Activated CD4-positive, alpha-beta T cell treated with anti-CD3 and anti-CD28 coated beads for 48 hours (primary cell): ENCODE measurements around the gene MYO7A.
A peak's percentile ranks its signal among the peaks of the same experiment; 100 is the strongest.
"Not testable (repeated sequence)": the region's sequence is repeated elsewhere in the genome, so short reads cannot be mapped to it uniquely, and the experiment has no call there.

Experiments
- DNase-seq: peaks from one replicate; pipeline ENCODE4 v3.0.0-alpha.2; 2020

MYO7A gene

GRCh38 chr11:77093056-77093891, 34.8 kb upstream of the MYO7A start:
- DNase-seq = no peak

DNA sequence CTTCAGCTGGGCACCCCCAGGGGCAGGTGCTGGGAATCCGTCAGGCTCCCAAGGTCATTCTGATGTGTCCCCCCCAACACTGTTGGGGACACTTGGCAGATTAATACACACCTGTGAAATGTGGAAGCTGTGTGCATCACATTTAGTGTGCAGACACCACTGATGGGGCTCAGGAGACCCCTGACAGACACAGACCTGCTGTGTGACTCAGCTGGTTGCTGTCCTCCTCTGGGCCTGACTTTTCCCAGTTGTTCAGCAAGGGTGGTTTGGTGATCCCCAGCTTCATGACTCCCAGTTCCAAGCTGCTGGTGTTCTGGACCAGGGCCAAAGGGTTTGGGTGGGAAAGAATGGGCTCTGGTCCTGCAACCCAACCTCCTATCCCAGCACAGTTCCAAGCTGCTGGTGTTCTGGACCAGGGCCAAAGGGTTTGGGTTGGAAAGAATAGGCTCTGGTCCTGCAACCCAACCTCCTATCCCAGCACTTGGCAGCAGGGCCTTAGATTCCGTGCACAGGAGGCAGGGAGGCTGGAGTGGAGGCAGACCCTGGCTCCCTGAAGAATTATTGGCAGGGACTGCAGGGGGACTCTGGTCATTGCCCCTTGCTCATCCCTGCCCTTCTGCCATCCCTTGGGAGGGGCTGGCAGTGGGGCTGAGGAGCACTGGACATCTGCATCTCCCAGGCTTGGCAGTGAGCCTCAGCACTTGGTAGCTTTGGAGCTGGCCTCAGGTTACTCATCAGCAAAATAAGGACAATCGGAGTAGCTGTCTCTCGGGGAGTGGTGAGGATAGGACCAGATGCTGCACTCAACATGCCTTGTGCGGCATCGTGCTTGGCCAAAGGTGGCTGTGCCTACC, 33.8 kb upstream of the MYO7A start:
- DNase-seq = no peak

- no peak for DNase-seq
Measured at GRCh38 chr11:77094841-77095365, 33.1 kb upstream of the MYO7A start.

GRCh38 chr11:77095551-77096490, 32.2 kb upstream of the MYO7A start:
- DNase-seq = no peak

DNA sequence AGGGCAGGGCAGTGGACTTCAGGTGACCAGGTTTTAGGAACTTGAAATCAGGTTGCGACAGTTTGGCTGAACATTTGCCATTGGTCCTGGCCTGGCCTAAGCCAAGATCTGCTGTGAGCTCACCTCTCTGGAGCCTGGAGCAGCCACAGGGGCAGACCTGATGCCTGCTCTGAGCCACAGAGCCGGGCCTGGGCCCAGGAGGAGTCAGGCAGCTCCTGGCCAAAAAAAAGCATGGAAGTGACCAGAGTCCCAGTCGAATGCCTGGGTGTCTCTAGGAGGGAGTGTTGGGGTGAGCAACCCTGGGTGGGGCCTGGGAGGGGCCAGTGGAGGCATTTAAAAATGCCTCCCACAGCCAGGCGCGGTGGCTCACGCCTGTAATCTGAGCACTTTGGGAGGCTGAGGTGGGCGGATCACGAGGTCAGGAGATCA, 31.4 kb upstream of the MYO7A start:
- DNase-seq = no peak

GRCh38 chr11:77097180-77097579, 30.9 kb upstream of the MYO7A start:
- DNase-seq = not testable (repeated sequence)

DNA sequence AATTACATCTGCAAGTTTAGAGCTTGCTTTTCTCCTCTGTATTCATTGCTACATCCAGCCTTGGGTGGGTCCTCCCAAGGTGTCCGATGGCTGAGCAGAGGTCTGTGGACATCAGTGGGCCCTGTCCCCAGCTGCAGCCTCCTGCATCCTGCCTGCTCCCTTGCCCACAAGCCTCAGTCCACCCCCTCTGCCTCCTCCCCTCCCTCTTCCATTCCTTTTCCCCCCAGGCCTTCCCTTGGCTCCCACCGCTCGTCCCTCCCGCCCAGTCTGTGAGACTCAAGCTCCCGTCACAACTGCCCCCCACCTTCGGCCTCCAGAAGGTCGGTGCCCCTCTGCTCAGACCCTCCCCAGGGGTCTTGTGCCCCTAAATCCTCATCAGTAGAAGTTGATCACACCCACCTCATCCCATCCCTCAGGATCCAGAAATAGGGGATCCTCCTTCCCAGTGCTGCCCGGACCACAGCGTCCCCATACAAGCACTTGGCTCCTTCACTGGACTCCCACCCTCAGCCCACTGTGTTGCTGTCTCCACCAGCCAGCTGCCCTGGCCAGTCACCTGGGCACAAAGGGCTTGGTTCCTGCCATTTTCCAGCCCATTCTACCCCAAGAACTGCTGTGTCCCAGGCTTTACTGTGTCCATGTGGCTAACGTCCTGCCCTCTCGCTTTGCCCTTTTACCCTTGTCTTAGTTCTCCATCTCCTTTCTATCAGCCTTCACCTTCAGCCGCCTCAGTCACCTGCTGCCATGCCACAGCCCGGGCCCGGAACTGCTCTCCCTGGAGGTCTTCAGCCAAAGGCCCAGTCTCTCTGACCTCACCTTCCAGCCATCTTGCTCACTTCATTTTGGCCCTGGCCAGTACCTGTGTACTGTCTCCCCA, 27.6 kb upstream of the MYO7A start:
- DNase-seq = no peak

DNA sequence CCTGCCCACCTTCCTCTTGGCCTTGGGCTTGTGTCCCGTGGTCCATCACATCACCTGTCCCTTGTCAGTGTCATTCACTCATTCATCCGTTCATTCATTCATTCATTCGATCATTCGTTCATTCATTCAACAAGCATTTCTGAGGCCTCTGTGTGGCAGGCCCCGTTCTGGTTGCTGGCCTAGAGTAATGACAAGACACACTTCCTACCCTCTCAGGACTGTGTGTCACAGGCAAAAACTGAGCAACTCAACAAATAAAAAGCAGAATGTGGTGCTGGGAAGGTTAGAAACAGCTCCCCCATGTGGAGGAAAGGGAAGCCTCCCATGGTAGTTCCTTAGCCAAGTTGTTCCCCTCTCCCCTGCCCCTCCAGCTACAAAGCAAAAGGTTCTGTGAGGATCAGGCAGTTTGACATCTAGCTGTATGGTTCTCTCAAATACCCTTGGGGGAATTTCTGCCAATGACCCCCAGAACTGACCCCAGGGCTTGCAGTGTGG, 27.0 kb upstream of the MYO7A start:
- peak; percentile 28 for DNase-seq

DNA sequence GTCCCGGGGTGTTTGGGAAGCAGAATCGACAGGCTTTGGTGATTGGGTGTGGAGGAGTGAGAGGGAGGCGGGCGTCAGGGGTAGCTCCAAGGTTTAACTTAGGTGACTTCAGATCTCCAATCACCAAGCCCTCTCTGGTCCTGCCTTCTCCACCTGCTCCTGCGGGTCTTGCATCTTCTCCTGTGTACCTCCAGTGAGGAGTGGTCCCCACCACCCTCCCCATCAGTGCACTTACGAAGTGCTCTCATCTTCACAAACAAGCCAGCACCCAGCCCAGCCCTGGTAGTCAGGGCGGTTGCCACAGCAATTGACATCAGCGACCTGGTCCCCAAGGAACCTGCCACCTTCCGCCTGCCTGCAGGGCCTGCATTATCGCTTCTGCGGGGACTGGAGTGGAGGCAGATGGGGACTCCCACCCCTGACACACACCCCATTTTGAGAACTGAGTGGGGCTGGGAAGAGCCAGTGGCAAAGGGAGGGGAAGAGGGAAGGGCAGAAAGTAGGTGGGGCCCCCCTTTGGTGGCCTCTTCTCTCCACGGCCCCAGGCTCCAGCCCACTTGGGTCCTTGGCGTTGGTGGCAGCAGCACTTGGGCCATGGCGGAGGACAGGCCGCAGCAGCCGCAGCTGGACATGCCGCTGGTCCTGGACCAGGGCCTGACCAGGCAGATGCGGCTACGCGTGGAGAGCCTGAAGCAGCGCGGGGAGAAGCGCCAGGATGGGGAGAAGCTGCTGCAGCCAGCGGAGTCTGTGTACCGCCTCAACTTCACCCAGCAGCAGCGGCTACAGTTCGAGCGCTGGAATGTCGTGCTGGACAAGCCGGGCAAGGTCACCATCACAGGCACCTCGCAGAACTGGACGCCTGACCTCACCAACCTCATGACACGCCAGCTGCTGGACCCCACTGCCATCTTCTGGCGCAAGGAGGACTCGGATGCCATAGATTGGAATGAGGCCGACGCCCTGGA, 25.5 kb upstream of the MYO7A start, which contains the start of gene OMP:
OMP (plus strand) TSS at position 595 of the 965 bp plus-strand sequence; CDS start at position 595, 0 bp downstream.
- no peak for DNase-seq

- DNase-seq = no peak
Measured at GRCh38 chr11:77103319-77103718, 24.7 kb upstream of the MYO7A start.

DNA sequence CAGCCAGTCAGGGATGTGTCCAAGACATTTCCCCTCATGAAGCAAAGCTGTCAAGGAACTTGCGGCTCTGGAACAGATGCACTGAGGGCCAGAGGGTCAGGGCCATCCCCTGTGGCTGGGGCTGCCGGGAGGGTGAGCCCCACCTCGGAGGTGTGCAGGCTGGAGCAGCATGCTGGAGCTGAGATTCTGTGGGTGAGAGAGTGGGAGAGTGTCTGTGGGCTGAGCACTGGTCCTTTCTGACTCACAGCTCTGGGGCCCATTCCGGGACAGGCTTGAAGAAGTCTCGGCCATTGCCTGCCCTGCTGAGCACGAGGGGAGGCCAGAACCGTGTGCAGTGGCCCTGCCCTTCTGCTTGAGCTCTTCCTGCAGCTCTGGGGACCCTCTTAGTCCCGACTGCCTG, 23.3 kb upstream of the MYO7A start:
- no peak for DNase-seq

- DNase-seq = no peak
Measured at GRCh38 chr11:77106321-77106720, 21.7 kb upstream of the MYO7A start.

DNA sequence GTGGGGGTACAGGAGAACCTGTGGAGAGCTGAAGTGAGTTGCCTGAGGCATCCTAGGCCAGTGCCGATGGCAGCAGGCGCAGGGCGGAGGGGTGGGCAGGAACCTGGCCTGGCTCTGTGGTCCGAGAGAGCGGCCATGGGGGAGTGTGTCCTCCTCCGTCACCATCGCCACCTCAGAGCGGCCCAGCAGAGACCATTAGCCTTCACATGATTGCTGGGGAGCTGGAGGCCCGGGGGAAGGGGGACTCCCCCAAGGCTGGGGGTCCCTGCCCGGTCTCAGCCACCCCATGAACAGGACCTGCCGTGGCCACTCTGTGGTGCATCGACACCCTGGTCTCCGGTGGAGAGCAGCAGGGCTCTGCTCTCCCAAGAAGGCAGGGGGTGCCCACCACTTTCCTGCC, 21.3 kb upstream of the MYO7A start:
- no peak for DNase-seq

DNA sequence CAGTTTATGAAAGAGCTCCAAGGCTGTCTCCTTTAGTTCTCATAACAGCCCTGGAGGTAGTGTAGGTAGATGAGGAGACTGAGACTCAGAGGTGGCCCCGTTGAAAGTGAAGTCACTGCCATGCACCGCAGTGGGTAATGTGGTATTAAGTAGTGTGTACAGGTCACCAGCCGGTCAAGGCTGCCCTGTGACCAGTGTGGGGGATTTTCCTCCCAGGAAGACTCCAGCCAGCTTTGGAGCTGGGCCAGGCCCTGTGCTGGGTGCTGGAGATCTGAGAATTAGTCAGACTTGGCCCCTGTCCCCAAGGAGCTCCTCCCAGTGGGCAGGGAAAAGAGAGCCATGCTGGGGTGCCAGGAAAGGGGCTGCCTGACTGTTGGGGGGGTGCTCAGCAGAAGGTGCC, 20.1 kb upstream of the MYO7A start:
- DNase-seq = no peak

- no peak for DNase-seq
Measured at GRCh38 chr11:77108436-77108835, 19.6 kb upstream of the MYO7A start.

DNA sequence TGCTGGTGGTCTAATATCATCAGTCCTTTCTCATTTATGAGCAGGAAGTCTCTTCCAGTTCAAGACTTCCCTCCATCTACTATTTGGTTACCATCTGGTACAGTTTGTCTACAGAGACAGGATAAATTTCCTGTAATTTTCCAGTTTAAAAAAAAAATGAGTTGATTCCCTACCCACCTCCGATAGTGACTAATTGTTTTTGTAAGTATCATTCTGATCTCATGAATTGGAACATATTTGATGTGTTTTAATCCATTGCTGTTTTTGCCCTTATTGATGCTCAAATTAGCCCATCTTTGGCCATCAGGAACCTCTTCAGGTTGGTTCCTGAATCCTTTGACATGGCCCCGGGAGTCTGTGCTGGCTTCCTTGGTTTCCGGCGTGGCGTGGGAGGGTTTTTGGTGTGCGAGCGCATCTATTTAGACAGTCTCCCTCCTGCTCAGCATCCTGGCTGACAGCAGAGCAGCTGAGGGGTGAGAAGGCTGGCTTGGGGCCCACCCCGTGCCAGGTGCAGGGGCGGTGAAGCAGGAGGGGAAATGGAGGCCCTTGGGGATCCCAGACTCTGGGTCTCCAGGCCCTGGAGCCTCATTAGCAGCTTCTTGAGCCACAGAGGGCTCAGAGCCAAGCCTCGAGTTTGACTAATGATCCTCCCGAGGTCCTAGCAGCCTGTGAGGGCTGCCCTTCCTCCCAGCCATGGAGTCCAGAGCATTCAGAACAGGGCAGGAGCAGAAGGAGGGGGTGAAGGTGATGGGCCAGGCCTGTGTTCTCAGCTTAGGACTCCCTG, 18.6 kb upstream of the MYO7A start:
- DNase-seq = no peak

- no peak for DNase-seq
Measured at GRCh38 chr11:77110836-77111235, 17.2 kb upstream of the MYO7A start.

- DNase-seq = no peak
Measured at GRCh38 chr11:77111277-77111676, 16.8 kb upstream of the MYO7A start.

- DNase-seq = no peak
Measured at GRCh38 chr11:77111946-77112345, 16.1 kb upstream of the MYO7A start.
